Stimulated activated CD4-positive, alpha-beta T cell treated with anti-CD3 and anti-CD28 coated beads, TNF-alpha, amount 100 ng/mL, for 48 hours (primary cell): ENCODE results near the gene FAM13A.

ENCODE experiments used
- DNase-seq, 3 donors: peaks; one replicate each; pipeline ENCODE4 v3.0.0-alpha.2; 2020; ENCODE audit warnings: low read depth in 3 of 3

Gene FAM13A

DNA sequence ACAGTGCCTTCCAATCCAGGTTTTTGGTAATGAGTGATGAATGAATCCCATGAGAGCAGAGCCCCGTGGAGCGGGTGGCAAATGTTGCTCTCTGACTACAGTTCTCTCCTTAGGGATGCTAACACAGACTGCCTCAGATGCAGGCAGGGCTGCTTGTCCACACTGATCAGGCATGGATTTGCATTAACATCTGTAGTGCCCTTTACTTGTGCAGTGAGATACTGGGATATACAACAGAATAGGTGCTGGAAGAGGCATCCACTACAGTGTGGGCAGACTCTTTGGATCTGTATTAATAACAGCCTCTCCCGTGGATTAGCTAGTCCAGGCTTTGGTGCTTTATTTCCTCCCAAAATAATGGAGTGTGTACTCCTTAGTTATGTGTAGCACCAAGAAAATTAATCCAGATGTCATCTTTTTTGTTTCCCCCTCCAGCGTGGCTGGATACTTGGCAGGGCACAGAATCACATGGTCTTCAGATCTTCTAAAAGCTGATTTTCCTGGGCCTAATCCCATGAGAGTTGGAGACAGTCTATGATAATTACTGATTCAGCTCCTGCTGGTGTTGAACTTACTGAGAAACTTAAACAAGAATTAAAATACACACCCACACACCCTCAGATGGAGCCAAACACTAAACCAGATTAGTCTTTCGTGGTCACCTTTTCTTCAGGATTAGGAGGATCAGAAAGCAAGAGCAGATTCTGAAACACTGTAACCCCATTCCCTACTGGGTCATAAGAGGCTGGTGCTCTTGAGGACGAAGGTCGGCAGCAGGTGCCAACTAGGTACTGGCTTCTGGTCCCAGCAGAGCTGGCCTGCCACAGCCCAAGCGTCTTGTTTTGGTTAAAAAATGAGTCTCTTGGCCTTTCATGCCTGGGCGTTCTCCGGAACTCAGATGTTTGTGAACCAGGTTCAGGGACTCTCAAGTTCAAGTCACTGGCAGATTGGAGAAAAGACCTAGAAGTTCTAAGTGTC lies 336.2 kb downstream of the FAM13A start:
- no peak for DNase-seq

DNA sequence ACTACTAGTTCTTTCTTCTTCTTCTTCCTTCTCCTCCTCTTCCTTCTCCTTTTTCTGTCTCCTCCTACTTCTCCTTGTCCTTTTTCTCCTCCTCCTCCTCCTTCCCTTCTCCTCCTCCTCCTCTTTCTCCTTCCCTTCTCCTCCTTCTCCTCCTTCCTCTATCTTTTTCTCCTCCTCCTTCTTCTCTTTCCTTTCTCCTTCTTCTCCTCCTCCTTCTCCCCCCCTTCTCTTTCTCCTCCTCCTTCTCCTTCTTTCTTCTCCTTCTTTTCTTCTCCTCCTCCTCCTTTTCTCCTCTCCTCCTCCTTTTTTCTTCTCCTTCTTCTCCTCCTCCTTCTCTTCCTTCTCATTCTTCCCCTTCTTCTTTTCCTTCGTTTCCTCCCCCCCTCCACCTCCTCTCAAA lies 337.6 kb downstream of the FAM13A start:
- no peak for DNase-seq

- no peak for DNase-seq
Measured at GRCh38 chr4:88718098-88718497, 338.9 kb downstream of the FAM13A start.

DNA sequence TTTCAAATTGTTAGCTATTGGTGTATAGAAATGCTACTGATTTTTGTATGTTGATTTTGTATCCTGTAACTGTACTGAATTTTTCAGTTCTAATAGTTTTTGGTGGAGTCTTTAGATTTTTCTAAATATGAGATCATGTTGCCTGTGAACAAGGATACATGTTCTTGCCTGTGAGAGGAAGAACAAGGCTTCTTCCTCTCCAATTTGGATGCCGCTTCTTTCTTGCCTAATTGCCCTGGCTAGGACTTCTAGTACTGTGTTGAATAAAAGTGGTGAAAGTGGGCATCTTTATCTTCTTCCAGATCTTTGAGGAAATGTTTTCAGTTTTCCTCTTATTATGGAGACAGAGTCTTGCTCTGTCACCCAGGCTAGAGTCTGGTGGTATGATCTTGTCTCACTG lies 343.2 kb downstream of the FAM13A start:
- no peak for DNase-seq

- DNase-seq: no peak
Measured at GRCh38 chr4:88709989-88710388, 347.0 kb downstream of the FAM13A start.

- no peak for DNase-seq
Measured at GRCh38 chr4:88706574-88706973, 350.4 kb downstream of the FAM13A start.

GRCh38 chr4:88705805-88706492 lies 351.0 kb downstream of the FAM13A start:
- no peak for DNase-seq

DNA sequence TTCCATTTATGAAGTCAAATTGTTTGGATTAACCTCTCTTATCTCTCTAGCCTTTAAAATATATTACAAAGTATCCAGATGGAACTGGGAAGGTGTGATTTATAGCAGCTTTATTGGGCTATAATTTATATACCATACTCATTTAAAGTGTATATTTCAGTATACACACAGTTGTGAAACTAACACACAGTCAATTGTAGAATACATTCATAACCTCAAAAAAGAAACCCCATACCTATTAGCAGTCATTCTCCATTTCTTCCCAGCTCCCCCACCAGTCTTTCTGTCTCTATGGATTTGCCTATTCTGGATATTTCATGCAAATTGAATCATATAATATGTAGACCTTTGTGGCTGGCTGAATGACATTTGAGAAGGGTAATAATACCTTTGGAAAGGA lies 351.8 kb downstream of the FAM13A start:
- DNase-seq: no peak

DNA sequence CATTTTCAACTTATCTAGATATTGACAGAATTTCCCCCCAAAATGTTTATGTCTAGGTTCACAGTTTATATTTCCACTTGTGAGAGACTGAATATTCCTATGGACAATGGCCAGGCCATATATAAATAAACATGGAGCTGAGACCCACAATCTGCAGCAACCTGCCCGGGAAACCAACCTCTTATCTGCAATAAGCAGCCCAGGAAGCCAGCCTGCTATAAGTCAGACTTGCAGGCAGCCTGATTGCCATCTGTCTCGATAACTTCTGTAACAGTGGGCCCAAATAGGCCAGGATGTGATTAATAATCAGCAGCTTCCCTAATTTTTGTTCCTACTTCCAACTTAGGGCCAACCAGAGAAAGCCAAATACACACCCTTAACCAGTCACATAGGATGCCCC lies 354.2 kb downstream of the FAM13A start:
- DNase-seq: no peak

- no peak for DNase-seq
Measured at GRCh38 chr4:88698519-88698918, 358.5 kb downstream of the FAM13A start.

DNA sequence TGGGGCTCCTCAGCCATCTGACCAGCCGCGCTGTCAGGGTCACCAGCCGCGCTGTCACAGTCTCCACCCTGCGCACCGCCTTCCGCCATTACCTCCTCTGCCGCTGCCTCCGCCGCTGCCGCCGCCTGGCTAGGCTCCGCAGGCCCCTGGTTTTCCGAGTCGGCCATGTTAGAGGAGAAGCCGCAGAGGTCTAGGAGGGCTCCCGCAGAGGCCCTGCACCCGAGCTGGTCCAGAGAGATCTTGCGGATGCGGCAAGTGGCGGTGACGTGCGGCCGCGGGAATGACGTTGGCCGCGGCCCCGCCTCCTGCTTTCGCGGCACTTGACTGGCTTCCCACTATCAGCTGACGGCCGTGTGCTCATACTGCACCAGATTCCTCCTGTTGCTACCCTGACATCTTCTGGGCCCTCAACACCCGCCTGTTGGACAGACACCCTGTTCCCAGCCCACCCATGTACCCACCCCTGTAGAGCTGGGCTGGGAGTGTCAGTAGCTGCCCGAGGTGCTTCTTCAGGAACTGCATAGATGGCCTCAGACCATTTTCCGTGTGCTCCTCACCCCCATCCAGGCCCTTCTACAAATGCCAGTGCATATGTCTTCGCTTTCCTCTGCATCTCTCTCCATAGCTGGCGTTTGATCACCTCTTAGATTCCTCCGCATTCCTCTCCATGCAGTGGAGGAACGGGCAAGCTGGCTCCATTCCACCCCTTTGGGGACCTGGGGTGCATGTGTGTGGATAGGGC lies 359.2 kb downstream of the FAM13A start, which contains the start of gene NAP1L5:
Gene NAP1L5, minus strand, starts transcription at position 242 of the 742 bp plus-strand sequence. Its CDS starts 75 bp downstream, at position 167.
- peak; percentile 25 to 41 (median 37) for DNase-seq

DNA sequence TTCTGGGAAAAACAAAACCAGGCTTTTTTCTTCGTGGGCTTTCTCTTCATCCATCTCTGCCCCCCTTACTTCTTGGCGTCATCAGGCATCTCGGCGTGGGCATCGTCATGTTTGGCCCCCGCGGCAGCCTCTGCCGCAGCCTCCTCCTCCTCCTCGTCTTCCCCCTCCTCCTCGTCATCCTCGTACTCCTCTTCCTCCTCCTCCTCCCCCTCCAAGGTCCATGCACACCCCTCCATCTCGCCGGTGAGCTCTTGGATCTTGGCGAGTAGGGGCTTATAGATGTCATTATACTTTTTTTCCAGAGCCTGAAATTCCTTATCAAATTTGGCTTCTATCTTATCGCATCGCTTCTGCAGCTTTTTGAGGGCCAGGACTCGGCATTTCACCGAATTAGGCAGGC lies 359.8 kb downstream of the FAM13A start:
- no peak for DNase-seq

GRCh38 chr4:88696630-88697029 lies 360.4 kb downstream of the FAM13A start:
- no peak for DNase-seq

DNA sequence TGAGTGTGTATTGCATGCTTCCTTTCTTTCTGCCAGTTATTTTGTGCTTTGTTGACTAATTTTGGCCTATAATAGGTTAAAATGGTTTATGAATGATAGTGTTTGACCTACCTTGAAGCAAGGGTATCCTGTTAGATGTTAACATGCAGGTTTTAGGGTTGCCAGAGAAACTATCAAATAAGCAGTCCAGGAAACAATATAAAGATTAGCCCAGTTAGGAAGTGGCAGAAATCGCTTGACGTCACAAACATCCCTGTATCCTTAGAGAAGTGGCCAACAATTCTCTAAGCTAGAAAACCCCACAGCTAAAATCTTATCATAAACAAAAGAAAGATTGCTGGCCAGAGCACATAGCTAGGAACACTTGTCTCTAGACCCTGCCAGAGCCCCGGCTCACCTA lies 363.2 kb downstream of the FAM13A start:
- no peak for DNase-seq

DNA sequence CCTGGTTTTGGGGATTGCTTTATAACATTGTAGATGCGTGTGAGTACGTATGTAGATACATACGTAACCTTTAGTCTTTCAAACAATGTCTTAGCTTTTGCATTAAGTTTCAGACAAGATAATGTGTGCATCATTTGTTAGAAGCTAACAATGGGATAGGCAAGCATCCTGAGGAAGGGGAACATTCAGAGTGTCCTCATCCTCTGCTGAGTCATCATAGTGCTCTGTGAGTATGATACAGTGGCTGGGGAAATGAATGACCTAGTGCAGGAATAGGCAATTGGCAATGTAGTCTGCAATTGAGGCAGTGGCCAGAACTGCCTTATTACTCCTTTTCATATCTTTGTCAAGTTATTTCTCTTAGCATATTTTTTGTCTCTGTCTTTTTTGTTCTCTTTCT lies 366.6 kb downstream of the FAM13A start:
- no peak for DNase-seq

DNA sequence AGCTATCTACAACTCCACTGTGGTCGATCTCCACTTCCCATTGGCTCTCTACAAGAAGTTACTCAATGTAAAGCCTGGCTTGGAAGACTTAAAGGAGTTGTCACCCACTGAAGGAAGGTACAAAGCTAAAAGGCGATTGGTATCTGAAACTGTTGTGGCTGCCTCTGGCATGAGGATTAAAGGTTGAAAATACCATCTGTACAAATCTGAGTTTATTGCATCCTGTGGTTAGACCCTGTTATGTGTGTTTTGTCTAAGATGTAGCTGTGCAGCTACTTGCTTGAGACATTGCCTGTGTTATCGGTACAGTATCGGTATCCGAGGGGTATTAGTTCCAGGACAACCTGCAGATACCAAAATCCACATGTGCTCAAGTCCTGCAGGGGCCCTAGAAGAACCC lies 375.8 kb downstream of the FAM13A start:
- no peak for DNase-seq
